Progenitor cell of endocrine pancreas (in vitro differentiated cells): Measurements from ENCODE around the gene SMIM36. TPM values are rescaled to one million over a fixed set of nuclear protein-coding genes. Genes with fewer than 3 reads are reported as not detected.

ENCODE experiments used
- DNase-seq: peaks from one replicate; pipeline ENCODE4 v3.0.0; 2021; ENCODE audit warnings: low spot score; ENCODE audit not compliant: unreplicated experiment
- H3K27ac Mint-ChIP-seq: 2 replicates; pipeline ENCODE4 v1.8.0; 2021; ENCODE audit warnings: mild to moderate bottlenecking, moderate library complexity, mixed read lengths
- H3K27me3 Mint-ChIP-seq: 2 replicates; pipeline ENCODE4 v1.8.0; 2021; ENCODE audit warnings: mixed read lengths
- H3K36me3 Mint-ChIP-seq: 2 replicates; pipeline ENCODE4 v1.8.0; 2022; ENCODE audit warnings: mixed read lengths; ENCODE audit not compliant: insufficient read depth
- H3K4me1 Mint-ChIP-seq: 2 replicates; pipeline ENCODE4 v1.8.0; 2021; ENCODE audit warnings: low read depth, mixed read lengths
- H3K4me3 Mint-ChIP-seq: 2 replicates; pipeline ENCODE4 v1.8.0; 2021; ENCODE audit warnings: low read depth, mild to moderate bottlenecking, moderate library complexity, mixed read lengths
- H3K9me3 Mint-ChIP-seq: 2 replicates; pipeline ENCODE4 v1.8.0; 2021; ENCODE audit warnings: low read depth, mixed read lengths
- CTCF ChIP-seq: fragments of 200-600 bp; sonication (generic); IDR thresholded peaks from one replicate; pipeline ENCODE4 v1.5.0; 2021; ENCODE audit warnings: antibody characterized with exemption, mild to moderate bottlenecking; ENCODE audit not compliant: unreplicated experiment
- total RNA-seq: library from RNA; stranded (reverse); gene quantifications from 2 replicates; pipeline ENCODE4 v1.2.1, GENCODE V29; 2021

The SMIM36 gene
- total RNA-seq, 1 donor from 2014 or later: not detected

GRCh38 chr17:55458978-55459377 lies 52.3 kb downstream of the SMIM36 start:
- TF ChIP-seq CTCF: no peak
- DNase-seq: no peak
- no peaks in the 10 kb centered on the region for H3K4me1 Mint-ChIP-seq
- no peaks in the 10 kb centered on the region for H3K27me3 Mint-ChIP-seq
- no peaks in the 10 kb centered on the region for H3K36me3 Mint-ChIP-seq
- H3K9me3 Mint-ChIP-seq: no peaks in the 10 kb centered on the region
- H3K27ac Mint-ChIP-seq: no peak overlapping the region
- H3K4me3 Mint-ChIP-seq: no peak overlapping the region

DNA sequence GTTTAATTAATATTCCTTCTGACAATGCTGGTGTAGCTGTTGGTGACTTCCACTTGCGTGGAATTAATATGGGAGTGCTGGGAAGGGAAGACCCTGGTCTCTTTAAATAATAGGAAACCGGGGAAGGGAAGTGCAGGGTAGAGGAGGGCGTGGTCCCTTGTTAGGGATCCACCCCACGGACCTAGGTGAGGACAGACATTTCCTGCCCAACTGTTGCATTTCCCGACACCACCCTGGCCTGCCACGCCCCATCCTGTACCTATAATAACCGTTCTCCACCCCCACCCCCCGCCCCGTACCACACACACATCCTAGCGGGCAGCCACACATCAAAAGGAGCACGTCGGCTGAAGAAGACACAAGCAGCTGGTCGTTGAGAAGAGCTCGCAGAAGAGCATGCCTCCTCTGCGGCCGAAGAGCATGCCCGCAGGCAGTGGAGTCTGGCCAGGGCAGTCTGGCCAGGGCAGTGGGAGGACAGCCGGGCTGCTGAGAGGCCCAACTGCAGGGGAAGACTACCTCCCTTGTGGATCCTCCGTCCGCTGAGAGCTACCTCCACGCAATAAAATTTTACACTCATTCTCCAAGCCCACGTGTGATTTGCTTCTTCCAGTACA lies 52.9 kb downstream of the SMIM36 start:
- Mint-ChIP-seq H3K27me3 (no peaks in the 10 kb centered on the region), H3K4me3 (no peak overlapping the region), H3K27ac (no peak overlapping the region), H3K36me3 (no peaks in the 10 kb centered on the region), H3K9me3 (no peaks in the 10 kb centered on the region), H3K4me1 (no peaks in the 10 kb centered on the region)
- no peak for TF ChIP-seq CTCF
- no peak for DNase-seq

DNA sequence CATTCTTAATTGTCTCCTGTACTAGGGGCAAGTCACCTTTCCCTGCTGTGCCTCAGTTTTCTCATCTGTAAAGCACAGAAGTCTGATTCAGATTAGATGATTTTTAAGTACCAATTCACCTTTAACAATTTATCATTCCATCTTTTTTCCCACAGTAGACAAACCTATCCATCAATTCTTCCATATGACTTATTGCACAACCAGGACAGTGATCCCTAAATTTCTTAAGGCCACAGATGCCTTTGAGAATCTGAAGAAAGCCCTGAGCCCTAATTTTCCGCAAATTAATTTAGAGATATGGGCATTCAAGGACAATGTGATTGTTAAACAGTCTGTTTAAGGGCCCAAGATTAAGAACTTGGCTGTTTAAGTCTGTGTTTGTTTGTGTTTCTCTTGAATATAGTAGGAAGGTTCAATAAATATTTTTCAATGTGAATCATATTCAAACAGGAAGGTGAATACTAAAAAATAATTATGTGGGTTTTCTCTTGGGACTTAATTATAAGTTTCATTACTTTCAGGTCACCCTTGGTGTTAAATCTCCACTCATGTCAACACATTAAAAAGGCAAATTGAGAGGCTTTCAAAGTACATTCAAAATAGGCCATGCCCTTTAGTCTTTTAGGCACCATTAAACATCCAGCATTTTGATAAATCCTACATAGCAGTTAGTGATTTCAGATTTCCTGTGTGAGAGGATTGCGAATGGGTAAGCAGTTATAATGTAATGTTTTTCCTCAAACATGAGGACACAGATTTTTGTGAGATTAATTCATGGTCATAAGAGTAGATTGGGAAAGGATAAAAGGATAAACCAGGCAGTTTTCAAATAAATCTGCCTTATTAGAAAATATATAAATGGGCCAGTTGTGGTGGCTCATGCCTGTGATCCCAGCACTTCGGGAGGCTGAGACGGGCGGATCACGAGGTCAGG lies 54.7 kb downstream of the SMIM36 start:
- Mint-ChIP-seq H3K27ac (no peak overlapping the region), H3K9me3 (no peaks in the 10 kb centered on the region), H3K36me3 (no peaks in the 10 kb centered on the region), H3K4me3 (no peak overlapping the region), H3K27me3 (no peaks in the 10 kb centered on the region), H3K4me1 (no peaks in the 10 kb centered on the region)
- TF ChIP-seq CTCF: no peak
- DNase-seq: no peak

DNA sequence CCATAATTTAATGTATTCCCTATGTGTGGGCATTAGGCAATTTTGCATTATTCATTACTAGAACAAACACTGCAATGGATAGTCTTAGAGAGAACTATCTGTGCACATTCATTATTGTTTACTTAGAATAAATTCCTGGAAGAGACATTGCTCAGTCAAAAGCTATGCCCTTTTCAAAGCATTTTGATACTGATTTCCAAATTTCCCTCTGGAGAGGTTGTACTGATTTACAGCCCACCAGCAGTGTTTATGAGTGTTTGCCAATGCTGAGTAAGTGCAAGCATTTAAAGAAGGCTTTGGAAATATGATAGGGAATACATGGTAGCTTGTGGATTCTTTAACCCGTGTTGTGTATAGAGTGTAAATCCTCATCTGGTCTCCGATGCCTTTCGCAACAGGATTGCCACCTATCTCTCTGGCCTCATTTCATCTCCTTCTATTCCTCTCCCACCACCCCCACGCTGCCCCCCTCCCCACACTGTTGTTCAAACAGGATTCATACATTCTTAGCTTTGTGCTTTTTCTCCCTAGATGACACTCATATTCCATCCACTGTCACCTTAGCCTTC lies 56.3 kb downstream of the SMIM36 start:
- TF ChIP-seq CTCF: no peak
- no peaks in the 10 kb centered on the region for H3K9me3 Mint-ChIP-seq
- no peak overlapping the region for H3K27ac Mint-ChIP-seq
- H3K36me3 Mint-ChIP-seq: no peaks in the 10 kb centered on the region
- no peaks in the 10 kb centered on the region for H3K4me1 Mint-ChIP-seq
- no peak overlapping the region for H3K4me3 Mint-ChIP-seq
- no peaks in the 10 kb centered on the region for H3K27me3 Mint-ChIP-seq
- DNase-seq: no peak

GRCh38 chr17:55453839-55454557 lies 57.3 kb downstream of the SMIM36 start:
- Mint-ChIP-seq H3K4me3 (no peak overlapping the region), H3K27ac (no peak overlapping the region), H3K36me3 (no peaks in the 10 kb centered on the region), H3K27me3 (no peaks in the 10 kb centered on the region), H3K4me1 (no peaks in the 10 kb centered on the region), H3K9me3 (no peaks in the 10 kb centered on the region)
- DNase-seq: no peak
- TF ChIP-seq CTCF: no peak
